Measurements from ENCODE around the gene GBA2.

- TF ChIP-seq CTCF (IDR thresholded peaks at IDR 0.05) (no peak), POLR2A (IDR thresholded peaks at IDR 0.05) (no peak)
Measured at GRCh38 chr9:35725362-35725761, 23.7 kb downstream of the GBA2 start.
